D341Med (cell line): ENCODE data around the gene KL.

ENCODE experiments used
- DNase-seq: peaks from one replicate; pipeline ENCODE4 v3.0.0; 2012; ENCODE audit warnings: low spot score

KL gene

DNA sequence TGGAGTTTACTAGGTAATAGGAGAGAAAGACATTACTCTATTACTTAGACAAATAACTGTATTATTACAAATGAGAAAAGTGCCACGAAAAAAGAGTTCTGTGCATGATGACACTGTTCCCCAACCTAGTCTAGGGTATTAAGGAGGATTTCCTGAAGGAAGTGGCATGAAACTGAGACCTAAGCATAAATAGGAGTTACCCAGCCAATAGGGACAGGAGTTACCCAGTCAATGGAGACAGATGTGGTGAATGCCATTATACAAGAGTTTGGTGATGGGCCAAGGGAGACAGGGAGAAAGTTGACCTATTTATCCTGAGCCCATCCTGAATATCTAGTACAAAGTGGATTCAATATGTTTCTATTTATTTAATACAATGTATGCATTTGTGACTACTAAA is 65.4 kb downstream of the KL start:
- no peak for DNase-seq

DNA sequence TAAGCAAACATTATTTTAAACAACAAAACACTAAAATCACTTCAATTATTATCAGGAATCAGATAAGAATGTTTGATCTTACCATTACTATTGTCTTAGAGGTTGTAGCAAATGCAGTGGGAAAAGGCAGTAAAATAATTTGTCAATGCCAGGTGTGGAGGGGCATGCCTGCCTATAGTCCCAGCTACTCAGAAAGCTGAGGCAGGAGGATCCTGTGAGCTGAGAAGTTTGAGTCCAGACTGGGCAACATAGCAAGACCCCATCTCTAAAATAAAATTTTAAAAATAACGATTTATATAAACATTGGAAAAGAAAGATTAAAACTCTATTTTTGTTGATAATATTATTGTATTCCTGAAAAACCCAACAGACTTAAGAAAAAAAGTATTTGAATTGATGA is 66.8 kb downstream of the KL start:
- DNase-seq, result no peak

DNA sequence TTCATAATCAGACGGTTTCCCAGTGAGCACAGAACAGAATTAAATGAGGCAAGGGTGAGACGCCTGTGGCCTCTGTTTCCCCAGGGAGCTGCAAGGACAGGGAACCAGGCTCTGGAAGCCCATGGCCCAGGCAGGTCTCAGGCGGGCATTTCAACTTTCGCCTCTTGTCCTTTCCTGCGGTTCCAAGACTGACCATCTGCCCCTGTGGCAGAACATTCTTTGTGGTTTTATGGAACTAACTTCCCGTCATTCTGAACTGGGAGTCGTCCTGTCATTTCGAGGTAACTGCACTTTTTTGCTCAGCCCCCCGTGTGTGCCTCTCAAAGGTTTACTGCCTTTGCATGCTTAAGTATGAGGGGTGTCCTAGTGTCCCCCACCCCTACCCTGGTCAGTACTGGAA is 70.9 kb downstream of the KL start:
- no peak for DNase-seq

DNA sequence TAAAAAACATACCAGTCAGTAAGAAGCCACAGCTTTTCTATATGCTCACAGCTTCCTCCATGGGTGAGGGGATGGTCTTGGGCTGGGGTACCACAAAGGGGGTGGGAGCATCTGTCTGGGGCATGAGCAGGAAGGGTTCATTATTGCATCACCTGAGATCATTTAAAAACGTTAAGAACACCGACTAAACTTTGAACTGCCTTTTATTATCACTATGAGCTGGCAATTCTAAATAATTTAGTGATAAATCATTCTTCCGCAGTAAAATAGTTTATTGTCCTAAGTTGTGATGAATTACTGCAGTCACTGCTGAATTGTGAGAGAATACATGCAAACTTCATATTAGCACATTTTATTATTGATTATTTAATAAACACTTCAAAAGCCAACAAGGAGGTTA is 71.6 kb downstream of the KL start:
- no peak for DNase-seq

DNA sequence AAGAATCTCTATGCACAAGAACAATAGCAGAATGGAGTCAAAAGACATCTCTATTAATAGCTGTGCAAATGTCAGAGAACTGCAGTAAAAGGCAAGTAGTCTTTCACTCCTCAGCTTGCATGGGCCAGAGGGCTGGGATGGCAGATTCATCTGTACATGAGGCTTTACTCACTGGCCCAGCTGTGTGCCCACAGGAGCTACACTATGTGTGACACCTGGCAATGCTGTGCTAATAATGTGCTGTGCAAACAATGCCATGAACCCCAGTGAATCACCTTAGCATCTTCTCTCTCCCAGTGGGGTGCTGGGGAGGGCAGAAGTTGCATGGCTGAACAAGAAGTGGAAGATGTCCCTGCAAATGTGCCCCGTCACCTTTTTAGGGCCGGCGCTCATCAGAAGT is 73.1 kb downstream of the KL start:
- no peak for DNase-seq

DNA sequence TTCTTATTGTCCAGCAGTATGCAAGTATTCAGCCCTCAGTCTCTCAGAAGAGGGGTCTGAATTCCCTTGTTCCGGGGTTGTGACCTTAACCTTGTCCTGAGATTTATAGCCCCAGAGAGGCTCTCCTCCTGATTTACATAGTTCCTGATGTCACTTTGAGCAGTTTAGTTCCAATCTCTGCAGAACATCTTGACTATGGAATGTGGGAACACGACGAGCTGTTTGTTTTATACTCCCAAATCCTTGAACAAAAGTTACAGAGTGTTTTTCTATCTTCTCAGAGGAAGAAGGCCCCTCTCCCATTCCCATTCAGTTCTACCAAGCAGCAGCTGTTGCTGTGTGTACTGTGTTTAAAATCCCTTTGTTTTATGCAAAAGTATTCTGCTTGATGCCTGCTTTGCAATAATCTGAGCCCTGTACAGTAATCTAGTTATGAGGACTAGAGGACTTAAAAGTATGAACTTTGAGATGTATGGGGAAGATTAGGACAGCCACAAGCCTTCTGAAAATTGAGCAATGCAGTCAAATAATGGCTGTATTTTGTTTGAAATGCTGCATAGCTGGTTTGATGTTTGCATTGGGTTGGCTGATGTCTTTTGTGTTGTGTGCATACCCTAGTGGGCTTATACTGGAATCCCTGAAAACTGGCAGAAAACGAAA is 74.7 kb downstream of the KL start:
- DNase-seq, result no peak

DNA sequence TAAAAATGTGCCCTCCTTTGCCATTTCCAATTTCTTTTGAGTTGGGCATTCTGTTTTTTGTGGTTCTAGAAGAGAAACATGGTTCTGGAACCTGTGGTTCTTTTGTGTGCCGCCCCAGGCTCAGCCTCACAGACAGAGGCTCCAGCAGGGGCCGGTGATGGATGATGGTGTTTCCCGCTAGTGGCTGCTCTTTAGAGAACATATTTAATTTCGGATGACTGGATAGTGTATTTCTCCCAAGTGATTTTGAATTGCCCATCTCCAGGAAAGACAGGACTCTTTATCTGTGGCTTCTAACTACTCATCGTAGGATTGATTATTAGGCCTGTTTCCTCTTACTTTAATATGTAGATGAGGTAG is 75.2 kb downstream of the KL start:
- no peak for DNase-seq

DNA sequence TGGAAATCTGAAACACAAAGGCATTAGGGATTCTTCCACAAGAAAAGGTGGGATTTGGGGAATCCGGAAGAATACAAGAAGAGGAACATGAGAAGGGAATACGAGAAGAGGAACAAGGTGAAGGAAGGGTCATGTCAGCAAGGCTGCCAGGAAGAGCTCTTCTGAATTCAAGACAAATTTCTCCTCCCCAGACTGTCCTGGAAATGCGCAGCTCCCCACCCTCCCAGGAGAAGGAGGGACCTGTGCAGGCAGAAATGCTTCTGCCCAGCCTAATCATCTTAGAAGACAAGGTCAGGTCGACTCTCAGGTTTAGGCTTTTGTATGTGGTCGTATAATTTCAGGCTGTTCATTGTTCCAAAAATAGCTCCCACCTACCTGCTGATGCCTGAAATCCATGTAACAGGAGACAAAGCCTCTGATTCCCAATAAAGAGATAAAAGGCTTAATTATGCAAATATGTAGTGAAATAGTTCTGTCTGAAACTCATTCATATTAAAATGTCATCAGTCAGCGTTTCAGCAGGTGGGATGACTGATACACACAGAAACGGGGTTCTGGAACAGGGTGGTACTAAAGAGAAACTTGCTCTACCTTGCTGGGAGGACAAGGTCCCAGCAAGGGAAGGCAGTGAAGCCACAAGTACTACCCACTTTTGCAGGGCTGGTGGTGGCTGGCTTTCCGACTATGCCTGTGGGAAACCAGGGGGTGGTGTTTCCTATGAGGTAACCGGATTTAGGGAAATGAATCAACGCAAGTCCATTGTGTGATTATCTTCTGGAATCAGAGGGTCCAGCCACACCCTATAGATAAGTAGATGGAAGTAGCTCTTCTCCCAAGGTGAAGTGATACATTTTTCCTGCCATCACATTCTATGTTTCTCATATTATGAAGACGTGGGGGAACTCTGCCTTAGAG is 76.1 kb downstream of the KL start:
- DNase-seq, result no peak

DNA sequence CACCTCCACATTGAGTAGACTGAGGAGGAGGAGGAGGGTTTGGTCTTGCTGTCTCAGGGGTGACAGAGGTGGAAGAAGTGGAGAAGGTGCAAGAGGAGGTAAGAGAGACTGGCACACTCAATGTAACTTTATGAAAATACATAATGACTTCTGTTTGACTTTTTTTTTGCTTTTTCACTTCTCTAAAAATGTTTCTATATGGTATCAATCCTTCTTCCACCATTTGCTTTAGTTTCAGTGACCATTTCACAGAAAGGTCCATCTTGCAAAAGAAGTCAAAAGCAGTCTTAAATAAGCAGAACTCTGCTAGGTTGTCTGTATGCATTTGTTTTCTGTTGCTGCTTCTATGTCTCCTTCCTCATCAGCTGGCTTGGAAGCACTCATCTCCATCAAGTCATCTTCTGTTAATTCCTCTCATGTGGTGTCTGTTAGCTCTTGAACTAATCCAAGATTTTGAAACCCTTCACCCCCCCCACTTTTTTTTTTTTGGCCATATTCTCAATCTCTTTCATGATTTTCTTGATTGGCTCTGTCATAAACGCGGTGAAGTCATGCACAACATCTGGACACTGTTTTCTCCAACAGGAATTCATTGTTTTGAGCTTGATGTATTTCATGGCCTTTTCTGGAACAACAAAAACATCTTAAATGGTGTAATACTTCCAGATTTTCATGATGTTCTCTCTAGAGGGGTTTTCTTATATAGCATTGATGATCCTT is 80.8 kb downstream of the KL start:
- DNase-seq, result no peak

DNA sequence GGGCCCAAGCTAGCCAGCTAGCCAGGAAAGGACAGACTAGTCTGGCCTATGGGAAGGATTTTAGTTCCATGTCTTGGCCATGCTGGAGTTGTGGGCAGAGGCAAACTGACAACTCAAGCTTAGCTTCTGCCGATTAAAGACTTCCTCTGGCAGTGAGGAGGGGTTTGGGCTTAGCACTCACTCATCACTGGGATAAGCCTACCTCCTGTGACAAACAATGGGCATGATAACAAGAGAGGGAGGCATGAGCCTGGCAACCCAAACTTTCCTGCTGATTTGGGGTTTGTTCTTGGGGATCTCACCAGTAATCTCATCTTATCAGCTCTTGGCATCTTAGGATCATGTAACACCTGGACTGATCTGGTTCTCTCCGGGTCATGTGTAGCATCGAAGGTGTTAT is 83.6 kb downstream of the KL start:
- no peak for DNase-seq

DNA sequence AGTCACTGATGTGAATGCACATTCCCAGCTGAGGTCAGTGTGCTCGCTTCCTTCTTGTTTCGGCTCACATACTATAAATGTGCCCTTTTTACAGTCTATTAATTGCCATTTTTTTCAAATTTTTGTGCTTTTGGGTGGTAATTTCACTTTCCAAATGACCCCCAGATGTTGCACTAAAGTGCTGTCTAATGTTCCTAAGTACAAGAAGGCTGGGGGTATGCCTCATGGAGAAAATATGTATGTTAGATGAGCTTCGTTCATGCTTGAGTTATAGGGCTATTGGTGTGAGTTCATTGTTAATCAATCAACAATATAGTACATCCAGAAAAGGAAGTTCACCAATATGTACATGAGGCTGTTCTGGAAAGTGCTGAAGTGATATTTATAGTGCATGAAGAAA is 84.7 kb downstream of the KL start:
- no peak for DNase-seq

DNA sequence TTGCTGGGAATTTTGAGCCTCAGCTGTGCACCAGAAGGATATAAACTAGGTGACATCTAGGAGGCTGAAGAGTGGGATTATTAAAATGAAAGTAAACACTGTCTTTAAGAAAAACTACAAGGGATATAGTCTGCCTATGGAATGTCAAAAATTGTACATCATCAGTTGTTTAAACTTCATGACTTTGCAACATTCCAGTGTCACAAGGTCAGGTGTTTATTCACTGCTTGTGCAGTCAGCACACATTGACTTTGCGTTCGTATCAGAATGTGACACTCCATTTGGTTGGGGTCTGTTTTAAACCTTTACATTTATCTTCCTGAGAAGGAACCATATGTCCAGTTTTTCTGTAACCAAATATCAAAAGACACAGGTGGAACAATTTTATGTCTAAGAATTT is 85.6 kb downstream of the KL start:
- no peak for DNase-seq

DNA sequence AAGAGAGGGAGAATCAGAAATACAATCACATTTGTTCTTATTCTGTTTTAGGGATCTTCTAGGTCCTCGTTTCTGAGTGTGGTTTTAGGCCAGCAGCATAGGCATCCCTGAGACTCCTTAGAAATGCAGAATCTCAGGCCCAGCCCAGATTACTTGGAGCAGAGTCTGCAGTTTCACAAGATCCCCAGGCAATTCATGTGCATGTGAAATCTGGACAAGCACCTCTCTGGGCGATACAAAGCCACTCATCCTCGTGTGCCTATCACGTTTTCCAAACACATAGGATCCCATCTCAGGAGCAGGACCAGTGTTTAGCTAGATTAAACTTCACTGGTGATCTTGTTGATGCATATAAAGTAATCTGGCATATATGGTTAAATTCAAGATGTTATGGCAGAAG is 87.2 kb downstream of the KL start:
- DNase-seq, result no peak

DNA sequence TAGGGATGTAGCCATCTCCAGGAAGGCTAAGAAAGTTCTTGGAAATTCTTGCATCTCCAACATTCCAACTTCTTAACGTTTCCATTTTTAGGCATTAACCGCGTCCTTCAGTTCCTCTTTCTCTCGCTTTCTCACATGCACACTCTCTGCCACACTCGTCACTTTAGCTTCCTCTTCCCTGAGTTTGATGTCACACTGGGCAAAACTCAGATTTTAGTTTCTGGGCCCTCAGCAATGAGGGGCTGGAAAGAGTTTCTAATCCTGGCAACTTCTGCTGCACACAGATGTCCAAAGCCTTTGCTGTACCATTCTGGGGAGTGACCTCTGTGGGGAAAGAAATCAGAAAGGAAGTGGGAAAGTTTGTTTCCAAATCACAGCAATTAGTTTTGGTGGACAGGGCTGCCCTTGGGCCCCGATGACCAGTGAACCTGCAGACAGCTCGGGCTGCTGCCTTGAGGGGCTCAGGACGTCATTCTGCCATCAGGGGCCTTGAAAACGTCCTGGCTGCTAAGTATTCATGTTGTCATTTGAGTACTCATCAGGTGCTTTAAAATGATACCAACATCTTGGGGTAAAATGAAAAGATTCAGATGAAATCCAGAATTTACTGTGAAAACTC is 89.3 kb downstream of the KL start:
- no peak for DNase-seq

DNA sequence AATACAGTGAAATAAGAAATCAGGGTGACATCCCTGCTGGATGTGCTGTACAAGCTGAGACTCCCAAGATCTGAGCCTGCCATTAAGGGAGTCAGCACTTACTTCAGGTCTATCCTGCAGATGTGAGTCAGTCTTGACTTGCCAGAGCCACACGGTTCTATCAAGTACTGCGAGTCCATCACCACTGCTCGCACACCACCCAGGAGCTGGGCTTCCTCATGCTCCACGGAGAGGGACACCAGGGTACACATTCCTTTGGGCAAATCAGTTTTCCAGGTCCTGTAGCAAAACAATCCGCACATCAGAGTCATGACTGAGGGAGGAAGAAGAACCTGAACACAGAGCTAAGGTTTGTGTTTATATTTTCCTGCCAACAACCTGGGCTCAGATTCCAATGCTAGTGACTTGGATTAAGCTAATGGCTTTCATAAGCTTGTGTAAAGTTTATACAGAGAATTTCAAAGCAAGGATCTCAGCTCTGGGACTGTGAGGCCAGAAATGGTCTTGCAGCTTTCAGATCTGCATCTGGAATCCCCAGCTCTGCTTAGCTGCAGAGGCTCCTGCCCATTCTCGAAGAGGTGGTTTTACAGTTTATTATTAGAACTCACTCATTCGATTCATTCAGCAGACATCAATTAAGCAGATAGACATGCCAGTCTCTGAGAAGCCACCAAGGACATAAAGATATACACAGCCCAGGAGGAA is 90.6 kb downstream of the KL start:
- no peak for DNase-seq

DNA sequence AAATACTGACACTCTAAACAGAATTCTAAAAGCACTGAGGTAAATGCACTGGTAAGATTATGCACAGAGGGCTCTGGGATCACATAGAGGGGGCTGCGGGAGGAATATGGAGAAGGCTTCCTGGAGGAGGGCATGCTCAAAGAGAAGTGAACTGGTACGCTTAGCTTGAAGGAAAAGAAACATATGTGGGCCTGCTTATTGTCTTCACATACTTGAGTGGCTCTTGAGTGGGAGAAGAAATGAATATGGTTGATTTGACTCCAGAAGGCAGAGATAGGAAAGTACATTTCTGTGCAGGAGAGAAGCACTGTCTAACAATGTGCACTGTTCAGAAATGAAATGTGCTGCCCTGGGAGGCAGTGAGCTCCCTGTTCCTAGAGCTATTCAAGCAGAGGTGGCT is 91.1 kb downstream of the KL start:
- no peak for DNase-seq

DNA sequence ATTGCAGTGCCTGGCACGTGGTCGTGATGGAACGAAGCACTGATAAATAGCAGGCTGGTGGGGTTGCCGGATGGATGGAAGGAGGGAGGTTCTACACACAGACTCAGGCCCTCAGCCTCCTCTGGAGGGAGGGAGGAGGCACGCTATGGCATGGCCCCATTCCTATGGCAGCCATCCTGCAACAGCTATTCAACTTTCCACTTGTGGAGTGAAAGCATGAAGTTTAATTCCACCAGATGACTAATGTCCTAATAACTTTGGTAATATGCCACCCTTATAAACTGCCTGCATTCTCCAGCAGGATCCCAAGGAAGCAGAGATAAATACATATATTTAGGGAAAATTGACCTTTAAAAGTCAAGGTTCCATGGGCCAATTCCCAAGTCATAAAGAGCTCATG is 92.4 kb downstream of the KL start:
- DNase-seq, result no peak

DNA sequence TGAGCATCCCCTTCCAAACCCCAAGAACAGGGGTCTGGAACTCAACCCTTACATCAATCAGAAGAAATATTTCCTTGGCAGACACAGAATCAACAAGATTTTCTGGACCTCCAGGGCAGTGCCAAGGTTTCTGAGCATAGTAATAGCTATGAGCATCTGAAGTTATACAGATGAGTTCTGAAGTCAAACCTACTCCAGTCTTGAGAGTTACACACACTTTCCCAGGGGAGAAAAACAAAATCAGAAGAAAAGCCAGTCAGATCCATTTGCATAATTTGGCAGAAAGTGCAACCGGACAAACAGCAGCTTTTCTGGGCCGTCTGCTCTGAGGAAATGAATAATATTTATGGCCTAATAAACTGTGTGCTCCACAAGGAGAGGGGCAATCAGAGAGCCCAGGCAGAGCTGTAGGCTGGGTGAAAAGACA is 93.1 kb downstream of the KL start:
- no peak for DNase-seq

DNA sequence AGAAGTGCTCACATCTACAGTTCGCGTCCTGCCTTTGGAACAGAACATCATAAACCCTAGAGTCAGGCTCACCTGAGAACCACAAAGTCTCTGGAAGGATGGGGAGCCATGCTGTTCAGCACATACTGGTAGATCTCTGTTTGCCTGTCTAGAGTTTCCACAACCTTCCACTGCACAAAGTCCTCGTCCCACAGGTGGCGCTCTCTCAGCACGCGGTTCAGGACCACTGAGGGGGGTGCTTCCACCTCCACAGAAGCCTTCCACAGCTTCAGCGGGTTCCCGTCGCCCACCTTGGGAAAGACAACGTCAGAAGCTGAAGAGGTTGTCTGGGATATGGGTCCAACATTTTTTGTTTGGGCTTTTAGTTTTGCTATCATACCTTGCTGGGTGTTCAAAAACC is 93.6 kb downstream of the KL start:
- no peak for DNase-seq

DNA sequence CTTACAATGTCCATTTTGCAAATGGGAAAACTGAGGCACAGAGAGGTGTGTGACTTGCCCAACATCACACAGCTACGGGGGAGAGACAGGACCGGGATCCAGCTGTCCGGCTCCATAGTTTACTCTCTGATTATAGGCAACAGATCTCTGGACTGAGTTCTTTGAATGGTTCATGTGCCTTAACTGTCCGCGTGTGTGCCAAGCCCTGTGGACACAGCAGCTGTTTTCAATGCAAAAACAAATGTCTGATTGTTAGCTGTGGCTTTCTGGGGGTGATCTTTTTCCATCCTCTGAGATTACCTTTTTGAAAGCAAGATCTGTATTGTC is 94.1 kb downstream of the KL start:
- DNase-seq, result no peak

DNA sequence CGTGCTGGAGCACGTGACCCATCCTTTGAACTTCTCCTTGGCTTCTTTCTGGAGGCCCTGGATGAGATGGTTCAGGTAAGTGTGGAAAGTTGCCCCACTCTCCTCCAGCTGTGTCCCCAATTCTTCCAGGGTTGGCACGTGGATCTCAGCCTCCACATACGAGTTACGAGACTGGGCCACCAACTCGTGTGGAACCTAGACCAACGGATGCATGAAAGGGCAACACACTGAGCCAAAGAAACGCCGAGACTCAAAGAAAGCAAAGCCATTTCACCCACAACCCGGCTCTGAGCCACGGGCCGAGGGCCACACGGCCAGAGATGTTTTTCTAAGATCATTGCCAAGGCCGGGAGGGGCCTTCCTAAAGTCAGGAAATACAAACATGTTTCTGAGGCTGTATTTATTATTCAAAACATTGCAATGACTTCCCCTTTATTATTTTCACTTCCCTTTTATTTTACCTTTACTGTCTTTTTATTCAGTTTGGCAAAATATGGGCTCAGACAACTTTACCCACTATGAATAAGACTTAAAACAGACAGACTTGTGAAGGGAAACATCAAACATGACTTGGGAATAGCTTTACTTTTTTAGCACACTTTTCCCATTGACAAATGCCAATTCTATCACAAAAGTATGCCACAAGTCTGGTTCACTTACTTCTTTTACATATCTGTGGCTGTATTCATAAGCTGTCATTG is 94.6 kb downstream of the KL start:
- no peak for DNase-seq
